GM12865 (cell line): ENCODE results near the gene ZNF334.

ENCODE experiments used
- DNase-seq: peaks from one replicate; pipeline ENCODE4 v3.0.0; 2010; ENCODE audit warnings: low read depth
- H3K4me3 ChIP-seq: 2 replicates; pipeline ENCODE4 v1.5.1; 2011; ENCODE audit warnings: mild to moderate bottlenecking, low read depth, low read length, control low read depth
- TF ChIP-seq, protein P1 (sequence below): IDR thresholded peaks from 2 replicates; pipeline ENCODE4 v1.5.1; 2011; ENCODE audit warnings: low read length, control low read depth, low read depth, inconsistent platforms; ENCODE audit not compliant: insufficient read depth; ENCODE audit errors: missing control alignments

ZNF334 gene

GRCh38 chr20:46550461-46550860 lies 37.1 kb upstream of the ZNF334 start, which contains the start of gene OCSTAMP:
TSS of gene OCSTAMP (minus strand) at chr20:46550654. CDS start at chr20:46550560, 94 bp downstream.
- H3K4me3 ChIP-seq, result no peak within 1 kb of the TSS
- DNase-seq, result no peak
- TF ChIP-seq, protein P1, sequence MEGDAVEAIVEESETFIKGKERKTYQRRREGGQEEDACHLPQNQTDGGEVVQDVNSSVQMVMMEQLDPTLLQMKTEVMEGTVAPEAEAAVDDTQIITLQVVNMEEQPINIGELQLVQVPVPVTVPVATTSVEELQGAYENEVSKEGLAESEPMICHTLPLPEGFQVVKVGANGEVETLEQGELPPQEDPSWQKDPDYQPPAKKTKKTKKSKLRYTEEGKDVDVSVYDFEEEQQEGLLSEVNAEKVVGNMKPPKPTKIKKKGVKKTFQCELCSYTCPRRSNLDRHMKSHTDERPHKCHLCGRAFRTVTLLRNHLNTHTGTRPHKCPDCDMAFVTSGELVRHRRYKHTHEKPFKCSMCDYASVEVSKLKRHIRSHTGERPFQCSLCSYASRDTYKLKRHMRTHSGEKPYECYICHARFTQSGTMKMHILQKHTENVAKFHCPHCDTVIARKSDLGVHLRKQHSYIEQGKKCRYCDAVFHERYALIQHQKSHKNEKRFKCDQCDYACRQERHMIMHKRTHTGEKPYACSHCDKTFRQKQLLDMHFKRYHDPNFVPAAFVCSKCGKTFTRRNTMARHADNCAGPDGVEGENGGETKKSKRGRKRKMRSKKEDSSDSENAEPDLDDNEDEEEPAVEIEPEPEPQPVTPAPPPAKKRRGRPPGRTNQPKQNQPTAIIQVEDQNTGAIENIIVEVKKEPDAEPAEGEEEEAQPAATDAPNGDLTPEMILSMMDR, result no peak

DNA sequence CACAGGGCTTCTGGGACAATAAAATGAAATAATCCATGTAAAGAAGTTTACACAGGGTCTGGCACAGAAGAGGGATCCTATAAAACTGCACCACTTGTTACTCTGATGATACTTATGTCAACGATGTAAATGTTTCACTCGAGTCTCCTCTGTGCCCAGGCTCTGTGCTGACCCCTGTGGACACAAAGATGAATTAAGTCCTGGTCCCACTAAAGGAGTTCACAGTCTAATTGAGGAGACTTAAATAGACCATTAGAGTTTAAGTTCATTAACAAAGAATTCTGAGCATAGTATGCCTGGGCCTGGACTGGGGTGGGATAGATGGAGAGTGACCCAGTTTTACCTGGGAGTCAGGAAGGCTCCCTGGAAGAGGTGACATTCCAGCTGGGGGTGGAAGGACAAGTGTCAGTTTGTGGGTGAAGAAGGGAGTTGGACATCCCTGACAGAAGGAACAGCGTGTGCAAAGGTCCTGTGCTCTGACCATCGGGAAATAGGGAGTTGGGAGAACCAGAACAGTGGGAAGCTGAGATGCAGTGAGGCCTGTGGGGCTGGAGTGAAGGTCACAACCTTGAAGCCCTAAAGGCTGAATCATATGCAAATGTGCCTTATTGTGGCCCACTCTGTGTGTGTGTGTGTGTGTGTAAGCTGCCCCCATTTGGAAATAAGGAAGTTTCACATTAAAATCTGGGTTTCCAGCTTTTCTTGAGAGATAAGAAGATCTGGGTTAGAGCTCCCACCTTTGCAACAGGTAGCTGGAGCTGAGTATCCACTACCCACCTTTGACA lies 36.0 kb upstream of the ZNF334 start:
- no peak overlapping the region for H3K4me3 ChIP-seq
- TF ChIP-seq, protein P1, result no peak
- DNase-seq, result no peak

DNA sequence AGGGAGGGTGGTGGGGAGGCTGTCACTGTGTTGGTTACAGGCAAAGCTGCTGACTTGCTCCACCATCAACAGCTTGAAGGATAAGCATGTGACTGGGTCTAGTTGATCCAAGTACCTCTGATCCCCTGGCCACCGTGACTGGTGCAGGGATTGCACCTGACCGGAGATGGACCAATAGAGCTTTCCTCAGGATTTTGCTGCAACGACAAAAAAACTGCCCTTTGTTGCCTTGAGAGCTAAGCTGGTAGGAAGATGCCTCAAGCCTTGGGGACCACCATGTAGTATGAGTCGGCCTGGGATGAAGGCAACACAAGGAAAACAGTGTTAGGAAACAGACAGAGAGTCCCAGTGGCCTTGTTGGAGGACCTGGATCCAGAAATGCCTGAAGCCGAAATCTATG lies 35.3 kb upstream of the ZNF334 start:
- TF ChIP-seq, protein P1, result no peak
- DNase-seq, result no peak
- no peak overlapping the region for H3K4me3 ChIP-seq

GRCh38 chr20:46547995-46548394 lies 34.6 kb upstream of the ZNF334 start:
- H3K4me3 ChIP-seq, result no peak overlapping the region
- TF ChIP-seq, protein P1, result no peak
- DNase-seq, result no peak

DNA sequence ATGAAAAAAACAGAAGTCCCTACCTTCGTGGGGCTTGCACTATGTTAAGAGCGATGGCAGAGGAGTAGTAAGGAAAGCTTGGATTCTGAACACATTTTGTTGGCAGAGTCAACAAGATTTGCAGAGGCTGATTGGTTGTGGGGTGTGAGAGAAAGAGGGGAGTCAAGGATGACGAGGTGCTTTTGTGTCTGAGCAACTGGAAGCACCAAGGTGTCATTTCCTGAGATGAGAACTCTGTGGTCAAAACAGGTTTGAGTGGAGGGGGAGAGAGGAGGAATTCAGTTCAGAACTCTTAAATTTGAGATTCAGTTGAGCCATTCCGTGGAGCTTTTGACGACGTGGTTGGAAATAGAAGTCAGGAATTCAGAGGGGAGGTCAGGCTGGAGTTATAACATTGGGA lies 33.6 kb upstream of the ZNF334 start:
- TF ChIP-seq, protein P1, result no peak
- H3K4me3 ChIP-seq, result no peak overlapping the region
- no peak for DNase-seq

- DNase-seq, result no peak
- no peak overlapping the region for H3K4me3 ChIP-seq
- TF ChIP-seq, protein P1, result no peak
These were observed 32.9 kb upstream of the ZNF334 start for GRCh38 chr20:46546298-46546697.

DNA sequence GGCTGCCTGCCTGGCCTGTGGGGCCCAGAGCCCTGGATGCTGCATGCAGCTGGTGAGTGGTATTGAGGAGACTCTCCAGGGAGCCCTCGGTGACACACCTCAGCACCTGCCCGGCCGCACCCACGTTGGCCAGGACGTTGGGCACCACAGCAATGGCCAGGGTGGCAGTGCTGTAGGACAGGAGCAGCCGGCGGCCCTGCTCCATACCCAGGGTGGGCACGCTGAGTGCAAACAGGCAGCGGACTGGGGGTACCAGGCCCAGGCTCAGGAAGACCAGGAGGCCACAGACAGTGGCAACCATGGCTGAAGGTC lies 32.4 kb upstream of the ZNF334 start:
- DNase-seq, result no peak
- TF ChIP-seq, protein P1, result no peak
- no peak overlapping the region for H3K4me3 ChIP-seq
